ENCODE measurements around the gene RABGAP1L. TPM values are rescaled to one million over a fixed set of nuclear protein-coding genes. Genes with fewer than 3 reads are reported as not detected.

Gene RABGAP1L
- total RNA-seq, 2 donors from 2014 or later: 51.4 to 124 TPM

- Histone ChIP-seq H3K36me3 (replicated peaks in 1 of 2; ENCODE audit: insufficient read depth in 1 of 2, low read depth in 2 of 2) (peaks cover 0 to under 1% of the 10 kb centered on the region in 2 donors), H3K4me1 (peaks cover 42% of the 10 kb centered on the region), H3K4me3 (no peak overlapping the region), H3K27me3 (no peaks in the 10 kb centered on the region), H3K27ac (peak overlapping the region in 2 of 4 donors; percentile 41 to 55), H3K9me3 (no peaks in the 10 kb centered on the region)
- ATAC-seq (peak; percentile 41), DNase-seq (no peak)
- TF ChIP-seq POLR2A (IDR thresholded peaks at IDR 0.05) (no peak), CTCF (IDR thresholded peaks at IDR 0.05) (no peak)
- WGBS, 2 donors: 55 to 57% methylated on average over 6 of the region's 6 CpGs
- intact Hi-C loops (cut with DNase I): no loop called here
Observed at GRCh38 chr1:174964261-174964971, 805.1 kb downstream of the RABGAP1L start.

GRCh38 chr1:174964972-174965361 lies 805.6 kb downstream of the RABGAP1L start:
- peaks cover 42% of the 10 kb centered on the region for H3K4me1 ChIP-seq
- TF ChIP-seq POLR2A (IDR thresholded peaks at IDR 0.05) (no peak), CTCF (IDR thresholded peaks at IDR 0.05) (no peak)
- H3K9me3 ChIP-seq: no peaks in the 10 kb centered on the region
- DNase-seq: no peak
- peak; percentile 43 for ATAC-seq
- H3K27ac ChIP-seq: peak overlapping the region in 2 of 4 donors; percentile 41 to 55
- H3K4me3 ChIP-seq: no peak overlapping the region
- WGBS, 2 donors: 5 to 36% methylated on average over 1 of the region's 1 CpG
- intact Hi-C loops (cut with DNase I): no loop called here
- no peaks in the 10 kb centered on the region for H3K27me3 ChIP-seq
- H3K36me3 ChIP-seq (replicated peaks in 1 of 2; ENCODE audit: insufficient read depth in 1 of 2, low read depth in 2 of 2): peaks cover 0 to 1% of the 10 kb centered on the region in 2 donors

- peaks cover 42% of the 10 kb centered on the region for H3K4me1 ChIP-seq
- 38 to 68% methylated on average over 3 of the region's 3 CpGs for whole genome bisulfite sequencing, 2 donors
- H3K9me3 ChIP-seq: no peaks in the 10 kb centered on the region
- H3K27me3 ChIP-seq: no peaks in the 10 kb centered on the region
- ATAC-seq (no peak), DNase-seq (peak in 1 of 4 donors; percentile 26)
- no peak for TF ChIP-seq POLR2A (IDR thresholded peaks at IDR 0.05)
- no peak for TF ChIP-seq CTCF (IDR thresholded peaks at IDR 0.05)
- H3K27ac ChIP-seq: peak overlapping the region in 2 of 4 donors; percentile 41 to 55
- H3K4me3 ChIP-seq: no peak overlapping the region
- intact Hi-C loops (cut with DNase I): no loop called here
- peaks cover 0 to 1% of the 10 kb centered on the region in 2 donors for H3K36me3 ChIP-seq (replicated peaks in 1 of 2; ENCODE audit: insufficient read depth in 1 of 2, low read depth in 2 of 2)
Observed at GRCh38 chr1:174965362-174966007, 806.2 kb downstream of the RABGAP1L start.

GRCh38 chr1:174966008-174966572 lies 806.8 kb downstream of the RABGAP1L start:
- 3 to 8% methylated on average over 1 of the region's 1 CpG for WGBS, 2 donors
- TF ChIP-seq POLR2A (IDR thresholded peaks at IDR 0.05) (no peak), CTCF (IDR thresholded peaks at IDR 0.05) (no peak)
- H3K4me3 ChIP-seq: no peak overlapping the region
- H3K27me3 ChIP-seq: no peaks in the 10 kb centered on the region
- H3K9me3 ChIP-seq: no peaks in the 10 kb centered on the region
- intact Hi-C loops (cut with DNase I): no loop called here
- ATAC-seq: peak; percentile 41
- H3K36me3 ChIP-seq (replicated peaks in 1 of 2; ENCODE audit: insufficient read depth in 1 of 2, low read depth in 2 of 2): peaks cover 0 to 1% of the 10 kb centered on the region in 2 donors
- DNase-seq: no peak
- H3K4me1 ChIP-seq: peaks cover 42% of the 10 kb centered on the region
- peak overlapping the region in 2 of 4 donors; percentile 41 to 55 for H3K27ac ChIP-seq

Data from body of pancreas (tissue), 4 donors.